Muscle layer of duodenum (tissue), 2 donors: ENCODE results near the gene TNFSF15.

Source experiments
- H3K27ac ChIP-seq: one replicate; pipeline ENCODE4 v1.7.0; 2013; ENCODE audit warnings: mild to moderate bottlenecking, low read length
- H3K27me3 ChIP-seq: one replicate; pipeline ENCODE4 v1.7.0; 2013; ENCODE audit warnings: low read depth, mild to moderate bottlenecking, control low read depth, low read length
- H3K36me3 ChIP-seq, 2 donors: one replicate each; pipeline ENCODE4 v1.7.0; 2013; ENCODE audit warnings: low read length in 2 of 2, control low read depth in 1 of 2, mild to moderate bottlenecking in 1 of 2; ENCODE audit not compliant: insufficient read depth in 2 of 2, control insufficient read depth in 1 of 2
- H3K4me1 ChIP-seq, 2 donors: one replicate each; pipeline ENCODE4 v1.7.0; 2013; ENCODE audit warnings: low read length in 2 of 2, mild to moderate bottlenecking in 2 of 2, control low read depth in 1 of 2, moderate library complexity in 1 of 2; ENCODE audit not compliant: insufficient read depth in 2 of 2, control insufficient read depth in 1 of 2
- H3K4me3 ChIP-seq, 2 donors: one replicate each; pipeline ENCODE4 v1.7.0; 2013; ENCODE audit warnings: low read length in 2 of 2, low read depth in 1 of 2, mild to moderate bottlenecking in 1 of 2
- H3K9me3 ChIP-seq, 2 donors: one replicate each; pipeline ENCODE4 v1.7.0; 2013; ENCODE audit warnings: low read length in 2 of 2, control low read depth in 1 of 2, mild to moderate bottlenecking in 1 of 2; ENCODE audit not compliant: control insufficient read depth in 1 of 2
- donor health status: healthy.

TNFSF15 gene

GRCh38 chr9:114799925-114800324 is 5.9 kb downstream of the TNFSF15 start:
- Histone ChIP-seq H3K9me3 (no peaks in the 10 kb centered on the region), H3K4me3 (no peak overlapping the region), H3K27ac (no peak overlapping the region), H3K27me3 (no peaks in the 10 kb centered on the region), H3K4me1 (peaks cover 3 to 7% of the 10 kb centered on the region in 2 donors), H3K36me3 (no peaks in the 10 kb centered on the region)

- no peaks in the 10 kb centered on the region for H3K36me3 ChIP-seq
- H3K27ac ChIP-seq: no peak overlapping the region
- no peaks in the 10 kb centered on the region for H3K27me3 ChIP-seq
- no peaks in the 10 kb centered on the region for H3K9me3 ChIP-seq
- H3K4me3 ChIP-seq: no peak overlapping the region
- peaks cover 3 to 7% of the 10 kb centered on the region in 2 donors for H3K4me1 ChIP-seq
Observed at GRCh38 chr9:114799441-114799840, 6.4 kb downstream of the TNFSF15 start.

GRCh38 chr9:114798780-114799427 is 6.9 kb downstream of the TNFSF15 start:
- Histone ChIP-seq H3K4me3 (no peak overlapping the region), H3K36me3 (no peaks in the 10 kb centered on the region), H3K27ac (no peak overlapping the region), H3K4me1 (peaks cover 3 to 7% of the 10 kb centered on the region in 2 donors), H3K27me3 (no peaks in the 10 kb centered on the region), H3K9me3 (no peaks in the 10 kb centered on the region)

GRCh38 chr9:114798101-114798500 is 7.7 kb downstream of the TNFSF15 start:
- Histone ChIP-seq H3K4me3 (no peak overlapping the region), H3K27me3 (no peaks in the 10 kb centered on the region), H3K27ac (no peak overlapping the region), H3K4me1 (peaks cover 0 to 3% of the 10 kb centered on the region in 2 donors), H3K9me3 (no peaks in the 10 kb centered on the region), H3K36me3 (no peaks in the 10 kb centered on the region)

- H3K36me3 ChIP-seq: peaks cover 0 to 6% of the 10 kb centered on the region in 2 donors
- H3K27me3 ChIP-seq: no peaks in the 10 kb centered on the region
- H3K9me3 ChIP-seq: no peaks in the 10 kb centered on the region
- no peak overlapping the region for H3K4me3 ChIP-seq
- no peaks in the 10 kb centered on the region for H3K4me1 ChIP-seq
- H3K27ac ChIP-seq: no peak overlapping the region
Observed at GRCh38 chr9:114792396-114792795, 13.4 kb downstream of the TNFSF15 start.

- H3K27me3 ChIP-seq: no peaks in the 10 kb centered on the region
- H3K9me3 ChIP-seq: no peaks in the 10 kb centered on the region
- H3K4me1 ChIP-seq: no peaks in the 10 kb centered on the region
- H3K4me3 ChIP-seq: no peak overlapping the region
- H3K36me3 ChIP-seq: peaks cover 0 to 6% of the 10 kb centered on the region in 2 donors
- H3K27ac ChIP-seq: no peak overlapping the region
Observed at GRCh38 chr9:114791736-114792135, 14.1 kb downstream of the TNFSF15 start.

GRCh38 chr9:114791312-114791711 is 14.5 kb downstream of the TNFSF15 start:
- Histone ChIP-seq H3K9me3 (no peaks in the 10 kb centered on the region), H3K36me3 (peaks cover 0 to 6% of the 10 kb centered on the region in 2 donors), H3K27ac (no peak overlapping the region), H3K27me3 (no peaks in the 10 kb centered on the region), H3K4me1 (no peaks in the 10 kb centered on the region), H3K4me3 (no peak overlapping the region)

- Histone ChIP-seq H3K27ac (no peak overlapping the region), H3K27me3 (no peaks in the 10 kb centered on the region), H3K9me3 (no peaks in the 10 kb centered on the region), H3K4me1 (peaks cover 0 to under 1% of the 10 kb centered on the region in 2 donors), H3K4me3 (no peak overlapping the region), H3K36me3 (peaks cover 0 to 6% of the 10 kb centered on the region in 2 donors)
Observed at GRCh38 chr9:114790521-114790920, 15.3 kb downstream of the TNFSF15 start.

- peaks cover 0 to 12% of the 10 kb centered on the region in 2 donors for H3K4me1 ChIP-seq
- H3K27me3 ChIP-seq: no peaks in the 10 kb centered on the region
- no peak overlapping the region for H3K27ac ChIP-seq
- peaks cover 0 to 6% of the 10 kb centered on the region in 2 donors for H3K36me3 ChIP-seq
- no peaks in the 10 kb centered on the region for H3K9me3 ChIP-seq
- no peak overlapping the region for H3K4me3 ChIP-seq
Observed at GRCh38 chr9:114789006-114789405, 16.8 kb downstream of the TNFSF15 start.

GRCh38 chr9:114787781-114788498 is 17.9 kb downstream of the TNFSF15 start:
- H3K36me3 ChIP-seq: peaks cover 0 to 6% of the 10 kb centered on the region in 2 donors
- no peak overlapping the region for H3K27ac ChIP-seq
- H3K4me1 ChIP-seq: peaks cover 0 to 12% of the 10 kb centered on the region in 2 donors
- no peak overlapping the region for H3K4me3 ChIP-seq
- no peaks in the 10 kb centered on the region for H3K9me3 ChIP-seq
- no peaks in the 10 kb centered on the region for H3K27me3 ChIP-seq

- Histone ChIP-seq H3K27ac (no peak overlapping the region), H3K36me3 (no peaks in the 10 kb centered on the region), H3K4me3 (no peak overlapping the region), H3K27me3 (no peaks in the 10 kb centered on the region), H3K9me3 (no peaks in the 10 kb centered on the region), H3K4me1 (peaks cover 0 to 12% of the 10 kb centered on the region in 2 donors)
Observed at GRCh38 chr9:114787214-114787613, 18.6 kb downstream of the TNFSF15 start.
